SK-N-SH (cell line): ENCODE data around the gene FAM237B. TPM values are rescaled to one million over a fixed set of nuclear protein-coding genes. Genes with fewer than 3 reads are reported as not detected.

Experiments
- CTCF ChIA-PET: fragments of 300-600, 350-600 bp; formaldehyde crosslinking; extraction: SDS; loops from one replicate; lab custom pipeline; 2021; lab: Yijun Ruan, JAX
- POLR2A ChIA-PET: fragments of 350-600 bp; sonication (Branson Sonifier 250); formaldehyde crosslinking; extraction: SDS; loops from one replicate; lab custom pipeline; 2020; ENCODE audit warnings: antibody characterized with exemption, inconsistent platforms; lab: Yijun Ruan, JAX
- DNase-seq: peaks from one replicate; pipeline ENCODE4 v3.0.0; 2012
- H2AFZ ChIP-seq: fragments of 200-600 bp; sonication (generic); 2 replicates; pipeline ENCODE4 v1.8.1; 2016; ENCODE audit warnings: antibody characterized with exemption, mild to moderate bottlenecking, low read depth
- H3F3A ChIP-seq: fragments of 200-600 bp; sonication (generic); replicated peaks from 2 replicates; pipeline ENCODE3; 2016; ENCODE audit warnings: antibody characterized with exemption, mild to moderate bottlenecking; ENCODE audit not compliant: insufficient read depth
- H3K27ac ChIP-seq, 2 experiments: fragments of 200-500 bp in 1 of 2; fragments of 200-600 bp in 1 of 2; sonication (Bioruptor generic) in 1 of 2; sonication (generic), shearing (Covaris generic) in 1 of 2; 2 replicates each; pipeline versions ENCODE4 v1.5.1 to v1.6.1; 2014 to 2016; ENCODE audit warnings: low read depth in 2 of 2, inconsistent platforms in 1 of 2, low read length in 1 of 2, mild to moderate bottlenecking in 1 of 2, mixed read lengths in 1 of 2
- H3K27me3 ChIP-seq: fragments of 200-600 bp; sonication (generic), shearing (Covaris generic); 2 replicates; pipeline ENCODE4 v1.6.1; 2016; ENCODE audit warnings: mixed run types; ENCODE audit not compliant: insufficient read depth
- H3K36me3 ChIP-seq, 2 experiments: fragments of 200-500 bp in 1 of 2; fragments of 200-600 bp in 1 of 2; sonication (Bioruptor generic) in 1 of 2; sonication (generic) in 1 of 2; replicated peaks in 1 of 2; 2 replicates each; pipeline versions ENCODE3 to v1.5.1; 2014 to 2016; ENCODE audit warnings: low read length in 1 of 2, mild to moderate bottlenecking in 1 of 2; ENCODE audit not compliant: insufficient read depth in 2 of 2, control insufficient read depth in 1 of 2
- H3K4me1 ChIP-seq, 2 experiments: fragments of 200-500 bp in 1 of 2; fragments of 200-600 bp in 1 of 2; sonication (Bioruptor generic) in 1 of 2; sonication (generic), shearing (Covaris generic) in 1 of 2; 2 replicates each; pipeline versions ENCODE4 v1.5.1 to v1.6.1; 2014 to 2016; ENCODE audit warnings: low read depth in 1 of 2, low read length in 1 of 2, mixed run types in 1 of 2; ENCODE audit not compliant: insufficient read depth in 2 of 2, control insufficient read depth in 1 of 2
- H3K4me2 ChIP-seq: fragments of 200-600 bp; sonication (generic), shearing (Covaris generic); 2 replicates; pipeline ENCODE4 v1.6.1; 2017; ENCODE audit warnings: mixed run types
- H3K4me3 ChIP-seq, 2 experiments: fragments of 200-500 bp in 1 of 2; fragments of 200-600 bp in 1 of 2; sonication (Bioruptor generic) in 1 of 2; sonication (generic), shearing (Covaris generic) in 1 of 2; 2 replicates each; pipeline versions ENCODE4 v1.5.1 to v1.8.1; 2014 to 2016; ENCODE audit warnings: low read depth in 2 of 2, inconsistent platforms in 1 of 2, low read length in 1 of 2, mild to moderate bottlenecking in 1 of 2, mixed read lengths in 1 of 2, moderate library complexity in 1 of 2
- H3K79me2 ChIP-seq: fragments of 200-600 bp; sonication (generic); 2 replicates; pipeline ENCODE4 v1.8.1; 2017; ENCODE audit warnings: mild to moderate bottlenecking; ENCODE audit not compliant: insufficient read depth
- H3K9ac ChIP-seq: fragments of 200-600 bp; sonication (generic); 2 replicates; pipeline ENCODE4 v1.6.1; 2017; ENCODE audit warnings: mixed run types
- H3K9me2 ChIP-seq: fragments of 200-600 bp; sonication (generic); 2 replicates; pipeline ENCODE4 v1.6.1; 2017; ENCODE audit warnings: mixed run types
- H3K9me3 ChIP-seq: fragments of 200-600 bp; sonication (generic); 2 replicates; pipeline ENCODE4 v1.6.1; 2017; ENCODE audit warnings: mixed run types, mild to moderate bottlenecking, moderate library complexity
- H4K20me1 ChIP-seq: fragments of 200-600 bp; sonication (generic); 2 replicates; pipeline ENCODE4 v1.6.1; 2017; ENCODE audit warnings: mild to moderate bottlenecking, mixed run types; ENCODE audit not compliant: insufficient read depth
- CHD2 ChIP-seq: fragments of 150-350 bp; IDR thresholded peaks from 2 replicates; pipeline ENCODE4 v1.6.1; 2018; ENCODE audit warnings: low read length; ENCODE audit not compliant: partially characterized antibody
- ELF1 ChIP-seq: IDR thresholded peaks from 2 replicates; pipeline ENCODE4 v1.4.0; 2012
- EZH2phosphoT487 ChIP-seq: fragments of 200-600 bp; sonication (generic); IDR thresholded peaks from 2 replicates; pipeline ENCODE4 v1.6.1; 2017; ENCODE audit warnings: low read depth, mixed run types, mild to moderate bottlenecking, antibody characterized with exemption, moderate library complexity, borderline replicate concordance
- FOXM1 ChIP-seq: IDR thresholded peaks from 2 replicates; pipeline ENCODE4 v1.4.0; 2012; ENCODE audit warnings: low read depth, mild to moderate bottlenecking
- GABPA ChIP-seq: IDR thresholded peaks from 2 replicates; pipeline ENCODE4 v1.4.0; 2012; ENCODE audit warnings: low read depth, mild to moderate bottlenecking
- GATA2 ChIP-seq: sonication (generic); formaldehyde crosslinking; IDR thresholded peaks from 2 replicates; pipeline ENCODE4 v1.5.0; 2020; ENCODE audit warnings: mild to moderate bottlenecking, missing genetic modification reagents
- JUND ChIP-seq: IDR thresholded peaks from 2 replicates; pipeline ENCODE4 v1.4.0; 2012
- MEF2A ChIP-seq: IDR thresholded peaks from 2 replicates; pipeline ENCODE4 v1.4.0; 2012; ENCODE audit warnings: low read depth, borderline replicate concordance
- MXI1 ChIP-seq: IDR thresholded peaks from 2 replicates; pipeline ENCODE4 v1.6.1; 2012; ENCODE audit warnings: mild to moderate bottlenecking, low read depth, low read length, improper control_type of control experiment
- NRF1 ChIP-seq: IDR thresholded peaks from 2 replicates; pipeline ENCODE4 v1.6.1; 2012; ENCODE audit warnings: low read depth, mild to moderate bottlenecking, low read length
- POLR2AphosphoS5 ChIP-seq: IDR thresholded peaks from 2 replicates; pipeline ENCODE4 v1.6.1; 2012; ENCODE audit warnings: low read depth, low read length
- RAD21 ChIP-seq: IDR thresholded peaks from 2 replicates; pipeline ENCODE4 v1.6.1; 2012; ENCODE audit warnings: mild to moderate bottlenecking, low read length
- RCOR1 ChIP-seq: fragments of 150-350 bp; IDR thresholded peaks from 2 replicates; pipeline ENCODE4 v1.6.1; 2017; ENCODE audit warnings: antibody characterized with exemption, low read length
- RFX5 ChIP-seq: IDR thresholded peaks from 2 replicates; pipeline ENCODE4 v1.6.1; 2012; ENCODE audit warnings: mild to moderate bottlenecking, improper control_type of control experiment, low read length
- SIN3A ChIP-seq: IDR thresholded peaks from 2 replicates; pipeline ENCODE4 v1.6.1; 2012; ENCODE audit warnings: low read depth, mild to moderate bottlenecking, low read length, moderate library complexity, borderline replicate concordance
- SMC3 ChIP-seq: IDR thresholded peaks from 2 replicates; pipeline ENCODE4 v1.6.1; 2012; ENCODE audit warnings: low read depth, low read length, improper control_type of control experiment
- TCF12 ChIP-seq: IDR thresholded peaks from 2 replicates; pipeline ENCODE4 v1.4.0; 2012
- TEAD4 ChIP-seq: IDR thresholded peaks from 2 replicates; pipeline ENCODE4 v1.4.0; 2012; ENCODE audit warnings: mild to moderate bottlenecking, borderline replicate concordance; ENCODE audit not compliant: insufficient read depth
- YY1 ChIP-seq: IDR thresholded peaks from 2 replicates; pipeline ENCODE4 v1.4.0; 2012; ENCODE audit warnings: low read depth, mild to moderate bottlenecking
- WGBS: methylation state at CpG from one replicate; pipeline ENCODE4 v1.1.6; 2017; ENCODE audit warnings: low lambda C conversion rate; 5-methylcytosine and 5-hydroxymethylcytosine counted together
- polyA plus RNA-seq, 3 experiments: library from polyadenylated mRNA; depleted of rRNA; stranded (reverse); fragments of >200 nt; gene quantifications; 2 replicates each; pipeline ENCODE4 v1.2.3, GENCODE V29; 2012
- TF ChIP-seq, protein P1 (sequence below): IDR thresholded peaks from 2 replicates; pipeline ENCODE4 v1.4.0; 2012; ENCODE audit warnings: low read depth
- TF ChIP-seq, protein P2 (sequence below): IDR thresholded peaks from 2 replicates; pipeline ENCODE4 v1.4.0; 2012; ENCODE audit warnings: low read depth, borderline replicate concordance
- TF ChIP-seq, protein P3 (sequence below): IDR thresholded peaks from 2 replicates; pipeline ENCODE4 v1.6.1; 2012; ENCODE audit warnings: mild to moderate bottlenecking, low read depth, low read length, moderate library complexity
- TF ChIP-seq, protein P4 (sequence below): fragments of 200-600 bp; sonication (generic); IDR thresholded peaks from 2 replicates; pipeline ENCODE4 v1.6.1; 2017; ENCODE audit warnings: antibody characterized with exemption, mild to moderate bottlenecking, moderate library complexity
- TF ChIP-seq, protein P5 (sequence below): IDR thresholded peaks from 2 replicates; pipeline ENCODE4 v1.4.0; 2012; ENCODE audit warnings: low read depth, borderline replicate concordance

FAM237B gene
- polyA plus RNA-seq, 1 of the 3 experiments (the other 2 are of a cell fraction) = 0.03 TPM

DNA sequence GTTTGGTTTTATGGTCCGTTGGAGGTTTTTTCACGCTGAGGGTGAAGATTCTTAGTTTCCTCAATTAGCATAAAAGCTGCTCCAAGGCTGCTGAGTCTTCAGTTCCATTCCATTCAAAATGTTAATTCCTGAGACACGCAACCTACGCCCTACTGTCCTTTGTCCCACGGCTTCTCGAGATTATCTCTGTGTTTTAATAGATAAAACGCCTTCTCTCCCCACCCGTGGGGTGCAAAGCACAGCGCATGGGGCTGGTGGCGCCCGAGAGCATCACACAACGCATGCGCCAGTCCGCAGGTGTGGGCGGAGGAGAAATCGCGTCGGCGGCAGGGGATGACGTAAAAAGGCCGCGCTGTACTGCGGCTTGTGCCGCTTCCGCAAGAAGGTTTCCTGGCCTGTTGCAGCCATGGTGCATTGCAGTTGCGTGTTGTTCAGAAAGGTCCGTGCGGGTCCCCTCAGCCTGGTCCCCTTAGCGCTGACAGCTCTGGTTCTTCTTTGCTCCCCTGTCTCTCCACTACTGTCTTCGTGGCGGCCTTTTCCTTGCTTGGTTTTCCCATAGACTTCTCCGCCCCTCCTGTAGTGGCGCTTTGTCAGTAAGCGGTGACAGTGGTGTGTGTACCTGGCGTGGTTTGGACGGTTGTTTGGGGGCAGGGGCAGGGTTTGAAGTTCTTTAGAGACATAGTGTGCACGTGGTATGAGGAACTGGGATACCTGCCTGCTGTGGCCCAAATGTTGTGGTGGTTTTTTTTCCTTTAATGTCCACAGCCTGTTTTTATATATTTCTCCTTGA is 25.4 kb upstream of the FAM237B start, which contains the start of gene GTPBP10:
Gene GTPBP10 (plus strand): TSS at position 381 of the 790 bp plus-strand sequence. CDS start 26 bp downstream, at position 407.
- peak; percentile 96 for DNase-seq
- Histone ChIP-seq H3K9me3 (no peaks in the 10 kb centered on the region), H3F3A (peaks cover 6% of the 10 kb centered on the region), H3K4me3 (peak within 1 kb of the TSS; percentile 81 to 95), H3K36me3 (peaks cover 0 to 4% of the 10 kb centered on the region in 2 experiments), H3K9me2 (no peaks in the 10 kb centered on the region), H3K79me2 (peaks cover 50% of the 10 kb centered on the region), H2AFZ (peak within 1 kb of the TSS; percentile 100), H3K4me1 (peaks cover 7 to 15% of the 10 kb centered on the region in 2 experiments; a peak in 3 of 4 replicates), H3K9ac (peak within 1 kb of the TSS; percentile 91), H3K27ac (peak within 1 kb of the TSS; percentile 74 to 89), H3K4me2 (peak within 1 kb of the TSS; percentile 84), H3K27me3 (no peaks in the 10 kb centered on the region), H4K20me1 (no peaks in the 10 kb centered on the region)
- 3% methylated on average over 37 of the region's 37 CpGs for WGBS
- ChIA-PET CTCF (interaction anchor here (0.7 to 2.1 kb wide), 27 partner anchors 8 to 251 kb away, joined by 3 to 11 read pairs (median 4); partner anchors contain the start of genes CLDN12, FAM237B and STEAP2), POLR2A (interaction anchor here (1.0 kb wide), 1 partner anchor 43 kb away, joined by 4 read pairs; no protein-coding TSS in a partner anchor)
- TF ChIP-seq MEF2A = no peak
- TF ChIP-seq, protein P1, sequence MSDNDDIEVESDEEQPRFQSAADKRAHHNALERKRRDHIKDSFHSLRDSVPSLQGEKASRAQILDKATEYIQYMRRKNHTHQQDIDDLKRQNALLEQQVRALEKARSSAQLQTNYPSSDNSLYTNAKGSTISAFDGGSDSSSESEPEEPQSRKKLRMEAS = peak; percentile 92
- peak; percentile 74 for TF ChIP-seq GABPA
- TF ChIP-seq CHD2 = peak; percentile 87
- peak; percentile 77; the same call in 1 of the 2 replicates for TF ChIP-seq YY1
- TF ChIP-seq, protein P2, sequence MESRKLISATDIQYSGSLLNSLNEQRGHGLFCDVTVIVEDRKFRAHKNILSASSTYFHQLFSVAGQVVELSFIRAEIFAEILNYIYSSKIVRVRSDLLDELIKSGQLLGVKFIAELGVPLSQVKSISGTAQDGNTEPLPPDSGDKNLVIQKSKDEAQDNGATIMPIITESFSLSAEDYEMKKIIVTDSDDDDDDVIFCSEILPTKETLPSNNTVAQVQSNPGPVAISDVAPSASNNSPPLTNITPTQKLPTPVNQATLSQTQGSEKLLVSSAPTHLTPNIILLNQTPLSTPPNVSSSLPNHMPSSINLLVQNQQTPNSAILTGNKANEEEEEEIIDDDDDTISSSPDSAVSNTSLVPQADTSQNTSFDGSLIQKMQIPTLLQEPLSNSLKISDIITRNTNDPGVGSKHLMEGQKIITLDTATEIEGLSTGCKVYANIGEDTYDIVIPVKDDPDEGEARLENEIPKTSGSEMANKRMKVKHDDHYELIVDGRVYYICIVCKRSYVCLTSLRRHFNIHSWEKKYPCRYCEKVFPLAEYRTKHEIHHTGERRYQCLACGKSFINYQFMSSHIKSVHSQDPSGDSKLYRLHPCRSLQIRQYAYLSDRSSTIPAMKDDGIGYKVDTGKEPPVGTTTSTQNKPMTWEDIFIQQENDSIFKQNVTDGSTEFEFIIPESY = no peak
- TF ChIP-seq, protein P3, sequence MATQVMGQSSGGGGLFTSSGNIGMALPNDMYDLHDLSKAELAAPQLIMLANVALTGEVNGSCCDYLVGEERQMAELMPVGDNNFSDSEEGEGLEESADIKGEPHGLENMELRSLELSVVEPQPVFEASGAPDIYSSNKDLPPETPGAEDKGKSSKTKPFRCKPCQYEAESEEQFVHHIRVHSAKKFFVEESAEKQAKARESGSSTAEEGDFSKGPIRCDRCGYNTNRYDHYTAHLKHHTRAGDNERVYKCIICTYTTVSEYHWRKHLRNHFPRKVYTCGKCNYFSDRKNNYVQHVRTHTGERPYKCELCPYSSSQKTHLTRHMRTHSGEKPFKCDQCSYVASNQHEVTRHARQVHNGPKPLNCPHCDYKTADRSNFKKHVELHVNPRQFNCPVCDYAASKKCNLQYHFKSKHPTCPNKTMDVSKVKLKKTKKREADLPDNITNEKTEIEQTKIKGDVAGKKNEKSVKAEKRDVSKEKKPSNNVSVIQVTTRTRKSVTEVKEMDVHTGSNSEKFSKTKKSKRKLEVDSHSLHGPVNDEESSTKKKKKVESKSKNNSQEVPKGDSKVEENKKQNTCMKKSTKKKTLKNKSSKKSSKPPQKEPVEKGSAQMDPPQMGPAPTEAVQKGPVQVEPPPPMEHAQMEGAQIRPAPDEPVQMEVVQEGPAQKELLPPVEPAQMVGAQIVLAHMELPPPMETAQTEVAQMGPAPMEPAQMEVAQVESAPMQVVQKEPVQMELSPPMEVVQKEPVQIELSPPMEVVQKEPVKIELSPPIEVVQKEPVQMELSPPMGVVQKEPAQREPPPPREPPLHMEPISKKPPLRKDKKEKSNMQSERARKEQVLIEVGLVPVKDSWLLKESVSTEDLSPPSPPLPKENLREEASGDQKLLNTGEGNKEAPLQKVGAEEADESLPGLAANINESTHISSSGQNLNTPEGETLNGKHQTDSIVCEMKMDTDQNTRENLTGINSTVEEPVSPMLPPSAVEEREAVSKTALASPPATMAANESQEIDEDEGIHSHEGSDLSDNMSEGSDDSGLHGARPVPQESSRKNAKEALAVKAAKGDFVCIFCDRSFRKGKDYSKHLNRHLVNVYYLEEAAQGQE = 0 out of 2 replicates have a peak, but pooled peaks have one; percentile 38
- TF ChIP-seq, protein P4, sequence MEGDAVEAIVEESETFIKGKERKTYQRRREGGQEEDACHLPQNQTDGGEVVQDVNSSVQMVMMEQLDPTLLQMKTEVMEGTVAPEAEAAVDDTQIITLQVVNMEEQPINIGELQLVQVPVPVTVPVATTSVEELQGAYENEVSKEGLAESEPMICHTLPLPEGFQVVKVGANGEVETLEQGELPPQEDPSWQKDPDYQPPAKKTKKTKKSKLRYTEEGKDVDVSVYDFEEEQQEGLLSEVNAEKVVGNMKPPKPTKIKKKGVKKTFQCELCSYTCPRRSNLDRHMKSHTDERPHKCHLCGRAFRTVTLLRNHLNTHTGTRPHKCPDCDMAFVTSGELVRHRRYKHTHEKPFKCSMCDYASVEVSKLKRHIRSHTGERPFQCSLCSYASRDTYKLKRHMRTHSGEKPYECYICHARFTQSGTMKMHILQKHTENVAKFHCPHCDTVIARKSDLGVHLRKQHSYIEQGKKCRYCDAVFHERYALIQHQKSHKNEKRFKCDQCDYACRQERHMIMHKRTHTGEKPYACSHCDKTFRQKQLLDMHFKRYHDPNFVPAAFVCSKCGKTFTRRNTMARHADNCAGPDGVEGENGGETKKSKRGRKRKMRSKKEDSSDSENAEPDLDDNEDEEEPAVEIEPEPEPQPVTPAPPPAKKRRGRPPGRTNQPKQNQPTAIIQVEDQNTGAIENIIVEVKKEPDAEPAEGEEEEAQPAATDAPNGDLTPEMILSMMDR = peak; percentile 84
- TF ChIP-seq RAD21 = peak; percentile 51
- peak; percentile 98 for TF ChIP-seq SIN3A
- TF ChIP-seq NRF1 = peak; percentile 98
- peak; percentile 70; the same call in 1 of the 2 replicates for TF ChIP-seq RCOR1
- TF ChIP-seq, protein P5, sequence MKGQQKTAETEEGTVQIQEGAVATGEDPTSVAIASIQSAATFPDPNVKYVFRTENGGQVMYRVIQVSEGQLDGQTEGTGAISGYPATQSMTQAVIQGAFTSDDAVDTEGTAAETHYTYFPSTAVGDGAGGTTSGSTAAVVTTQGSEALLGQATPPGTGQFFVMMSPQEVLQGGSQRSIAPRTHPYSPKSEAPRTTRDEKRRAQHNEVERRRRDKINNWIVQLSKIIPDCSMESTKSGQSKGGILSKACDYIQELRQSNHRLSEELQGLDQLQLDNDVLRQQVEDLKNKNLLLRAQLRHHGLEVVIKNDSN = peak; percentile 25; the same call in 1 of the 2 replicates
- peak; percentile 98 for TF ChIP-seq MXI1
- peak; percentile 49 for TF ChIP-seq SMC3
- peak; percentile 77 for TF ChIP-seq GATA2
- TF ChIP-seq ELF1 = peak; percentile 99
- peak; percentile 73; the same call in 1 of the 2 replicates for TF ChIP-seq RFX5
- TF ChIP-seq JUND = no peak
- TF ChIP-seq POLR2AphosphoS5 = peak; percentile 99
- no peak for TF ChIP-seq TCF12
- TF ChIP-seq EZH2phosphoT487 = no peak
- no peak for TF ChIP-seq TEAD4
- TF ChIP-seq FOXM1 = no peak
